ENCODE data around the gene EFNA1. TPM values are rescaled to one million over a fixed set of nuclear protein-coding genes. Genes with fewer than 3 reads are reported as not detected.

The EFNA1 gene
- total and polyA plus RNA-seq, 2 of the 13 experiments (the other 11 are each of a cell fraction or from before 2014, with no cell fraction given): 81.8 to 874 TPM

- no peak for TF ChIP-seq ZUFSP (CRISPR knock-in tag; IDR thresholded peaks at IDR 0.05; ENCODE audit: borderline replicate concordance)
- TF ChIP-seq CREM (IDR thresholded peaks at IDR 0.05): peak; percentile 87
- TF ChIP-seq CREM (CRISPR knock-in tag; IDR thresholded peaks at IDR 0.05): no peak
- no peak for TF ChIP-seq SALL2 (CRISPR knock-in tag; IDR thresholded peaks at IDR 0.05)
- 0 out of 2 replicates have a peak, but pooled peaks have one; percentile 81 for TF ChIP-seq ZFP82 (CRISPR knock-in tag; IDR thresholded peaks at IDR 0.05; ENCODE audit: borderline replicate concordance)
- TF ChIP-seq KDM2A (CRISPR knock-in tag; IDR thresholded peaks at IDR 0.05; ENCODE audit: borderline replicate concordance, low read depth): peak; percentile 81
- no peak for TF ChIP-seq ZBTB26 (CRISPR knock-in tag; IDR thresholded peaks at IDR 0.05; ENCODE audit: borderline replicate concordance)
- no peak for TF ChIP-seq RBAK (CRISPR knock-in tag; IDR thresholded peaks at IDR 0.05)
- no peak for TF ChIP-seq NR0B2 (CRISPR knock-in tag; IDR thresholded peaks at IDR 0.05)
- TF ChIP-seq ZNF788 (CRISPR knock-in tag; IDR thresholded peaks at IDR 0.05; ENCODE audit: borderline replicate concordance): peak; percentile 70; the same call in 1 of the 2 replicates
- no peak for TF ChIP-seq ZNF451 (CRISPR knock-in tag; IDR thresholded peaks at IDR 0.05)
- no peak for TF ChIP-seq ZNF577 (CRISPR knock-in tag; IDR thresholded peaks at IDR 0.05; ENCODE audit: borderline replicate concordance, low read depth)
- no peak for TF ChIP-seq ZNF749 (CRISPR knock-in tag; IDR thresholded peaks at IDR 0.05; ENCODE audit: borderline replicate concordance)
- TF ChIP-seq TFDP1 (CRISPR knock-in tag; IDR thresholded peaks at IDR 0.05; ENCODE audit: borderline replicate concordance): peak; percentile 63; the same call in 1 of the 2 replicates
- TF ChIP-seq ZNF556 (CRISPR knock-in tag; IDR thresholded peaks at IDR 0.05; ENCODE audit: borderline replicate concordance): no peak
- TF ChIP-seq PRMT3 (CRISPR knock-in tag; IDR thresholded peaks at IDR 0.05; ENCODE audit: borderline replicate concordance, low read depth): no peak
- peak; percentile 69 for TF ChIP-seq ZNF781 (CRISPR knock-in tag; IDR thresholded peaks at IDR 0.05; ENCODE audit: borderline replicate concordance, not compliant biosample characterization)
- TF ChIP-seq ZNF83 (CRISPR knock-in tag; IDR thresholded peaks at IDR 0.05; ENCODE audit: borderline replicate concordance): no peak
- TF ChIP-seq NAIF1 (CRISPR knock-in tag; IDR thresholded peaks at IDR 0.05; ENCODE audit: borderline replicate concordance): no peak
- no peak for TF ChIP-seq ZNF740 (CRISPR knock-in tag; IDR thresholded peaks at IDR 0.05)
- no peak for TF ChIP-seq CBX2 (IDR thresholded peaks at IDR 0.05; ENCODE audit: low read depth, low read length)
- no peak for TF ChIP-seq CBX2 (CRISPR knock-in tag; IDR thresholded peaks at IDR 0.05; ENCODE audit: low read depth)
- TF ChIP-seq CEBPB (IDR thresholded peaks at IDR 0.05; ENCODE audit: borderline replicate concordance, low read depth, low read length): no peak
- TF ChIP-seq CBX1 (IDR thresholded peaks at IDR 0.05; ENCODE audit: low read depth): peak; percentile 62
- no peak for TF ChIP-seq PAX8 (CRISPR knock-in tag; IDR thresholded peaks at IDR 0.05; ENCODE audit: borderline replicate concordance)
Measured at GRCh38 chr1:155139895-155140629, 12.4 kb downstream of the EFNA1 start, which contains the start of gene DPM3 (continued).

Measured in HepG2 (cell line).